Raji (cell line): Measurements from ENCODE around the gene R3HDM4.

ENCODE experiments used
- POLR2A ChIP-seq: IDR thresholded peaks from 2 replicates; pipeline ENCODE4 v1.6.1; 2011; ENCODE audit warnings: low read depth, low read length, control low read depth; ENCODE audit not compliant: insufficient read depth

Gene R3HDM4

DNA sequence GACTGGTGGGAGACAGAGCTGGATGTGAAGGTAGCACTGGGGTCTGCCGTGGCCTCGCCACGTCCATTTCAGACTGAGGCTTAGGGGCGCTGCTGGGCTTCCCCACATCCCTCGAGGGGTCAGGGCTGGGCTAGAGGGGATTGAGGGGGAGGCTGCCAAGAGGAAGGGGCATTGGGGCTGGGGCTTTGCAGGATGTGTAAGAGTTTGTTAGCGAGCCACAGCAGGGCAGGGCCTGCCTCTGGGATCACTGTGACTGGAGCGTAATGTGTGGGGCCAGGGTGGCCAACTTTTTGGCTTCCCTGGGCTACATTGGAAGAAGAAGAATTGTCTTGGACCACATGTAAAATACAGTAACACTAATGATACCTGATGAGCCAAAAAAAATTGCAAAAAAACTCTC lies 26.9 kb upstream of the R3HDM4 start:
- no peak for TF ChIP-seq POLR2A

GRCh38 chr19:939439-939838 lies 26.4 kb upstream of the R3HDM4 start:
- TF ChIP-seq POLR2A: no peak

DNA sequence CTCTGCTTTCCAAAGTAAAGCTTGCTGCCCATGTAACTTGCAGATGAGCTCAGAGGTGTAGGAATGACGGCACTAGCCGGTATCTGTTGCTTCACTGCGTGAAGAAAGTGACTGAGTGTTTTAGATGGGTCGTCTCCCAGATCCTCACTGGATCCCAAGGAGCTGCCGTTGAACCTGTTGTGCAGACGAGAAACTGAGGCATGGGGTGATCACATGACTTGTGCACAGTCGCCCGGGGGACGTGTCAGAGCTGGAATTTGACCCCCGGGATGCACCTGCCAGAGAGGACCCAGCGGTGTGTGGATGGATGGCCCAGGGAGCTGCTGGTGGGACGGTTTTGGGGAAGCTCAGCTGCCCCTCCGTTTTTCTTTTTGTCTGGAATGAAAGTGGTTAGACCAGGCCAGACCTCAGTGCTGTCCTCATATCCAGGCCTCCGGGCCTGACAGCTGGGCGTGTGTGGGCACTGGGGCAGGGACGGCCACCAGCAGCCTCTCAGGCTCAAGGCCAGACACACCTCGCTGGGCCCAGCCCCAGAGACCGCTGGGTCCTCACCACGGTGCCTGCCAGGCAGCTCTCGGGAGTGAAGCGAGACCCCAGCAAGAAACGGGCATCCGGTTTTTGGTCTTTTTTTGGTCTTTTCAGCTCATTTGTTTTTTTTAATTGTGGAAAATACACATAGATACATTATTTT lies 25.4 kb upstream of the R3HDM4 start:
- no peak for TF ChIP-seq POLR2A

GRCh38 chr19:937259-937694 lies 24.3 kb upstream of the R3HDM4 start:
- TF ChIP-seq POLR2A: no peak

GRCh38 chr19:936175-936546 lies 23.1 kb upstream of the R3HDM4 start:
- no peak for TF ChIP-seq POLR2A

DNA sequence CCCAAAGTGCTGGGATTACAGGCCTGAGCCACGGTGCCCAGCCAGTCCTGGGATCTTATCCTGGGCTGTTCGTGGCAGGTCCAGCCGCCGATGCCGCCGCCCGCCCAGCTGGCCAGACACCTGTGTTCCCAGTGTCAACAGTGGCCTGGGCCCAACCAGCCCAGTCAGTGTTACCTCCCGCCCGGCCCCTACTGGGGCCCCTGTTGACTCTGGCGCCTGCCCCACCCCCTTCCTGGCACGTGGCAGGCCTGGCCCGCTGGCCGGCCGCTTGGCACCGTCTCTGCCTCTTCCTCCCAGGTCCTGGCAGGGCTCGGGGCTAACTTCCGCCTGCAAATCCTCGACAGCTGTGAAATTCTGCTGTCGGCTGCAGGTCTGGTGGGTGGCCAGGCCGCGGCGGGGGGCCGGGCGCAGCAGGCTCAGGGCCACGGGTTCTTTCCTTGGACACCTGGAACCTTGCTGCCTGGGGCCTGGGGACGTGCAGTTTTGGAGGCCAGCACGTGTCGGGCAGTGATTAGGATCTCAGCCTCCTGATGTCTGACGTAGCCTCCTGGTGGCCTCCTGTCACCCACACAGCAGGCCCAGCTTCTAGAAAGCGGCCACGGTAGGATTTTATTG lies 22.0 kb upstream of the R3HDM4 start:
- TF ChIP-seq POLR2A: no peak

GRCh38 chr19:934197-934840 lies 21.3 kb upstream of the R3HDM4 start:
- no peak for TF ChIP-seq POLR2A

- no peak for TF ChIP-seq POLR2A
These were observed 20.5 kb upstream of the R3HDM4 start for GRCh38 chr19:933553-933882.

GRCh38 chr19:932648-933552 lies 19.9 kb upstream of the R3HDM4 start:
- TF ChIP-seq POLR2A: no peak

DNA sequence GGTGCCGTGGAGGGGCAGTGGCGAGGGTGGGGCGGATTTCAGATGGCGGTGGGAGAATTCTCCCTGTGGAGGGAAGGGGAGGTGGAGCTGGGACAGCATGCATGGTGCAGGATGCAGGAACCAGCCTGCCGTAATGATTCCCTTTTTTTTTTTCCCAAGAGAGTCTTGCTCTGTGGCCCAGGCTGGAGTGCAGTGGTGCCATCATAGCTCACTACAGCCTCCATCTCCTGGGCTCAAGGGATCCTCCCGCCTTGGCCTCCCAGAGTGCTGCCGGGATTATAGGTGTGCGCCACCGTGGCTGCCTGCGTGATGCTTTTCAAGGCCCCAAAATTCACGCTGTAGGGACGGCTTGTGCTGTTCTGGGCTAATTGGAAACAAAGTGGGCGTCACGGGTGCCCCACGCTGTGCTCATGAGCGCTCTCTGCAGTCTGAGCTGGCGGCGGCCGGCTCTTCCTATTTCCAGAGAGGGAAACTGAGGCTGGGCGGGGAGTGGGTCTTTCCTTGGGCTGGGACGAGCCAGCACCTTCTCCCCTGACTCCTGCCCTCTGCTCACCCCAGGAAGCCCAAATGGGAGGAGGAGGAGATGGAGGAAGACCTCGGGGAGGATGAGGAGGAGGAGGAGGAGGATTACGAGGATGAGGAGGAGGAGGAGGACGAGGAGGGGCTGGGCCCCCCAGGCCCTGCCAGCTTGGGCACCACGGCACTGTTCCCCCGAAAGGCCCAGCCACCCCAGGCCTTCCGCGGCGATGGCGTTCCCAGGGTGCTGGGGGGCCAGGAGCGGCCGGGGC lies 19.0 kb upstream of the R3HDM4 start:
- no peak for TF ChIP-seq POLR2A

GRCh38 chr19:929891-930258 lies 16.9 kb upstream of the R3HDM4 start:
- no peak for TF ChIP-seq POLR2A

GRCh38 chr19:929203-929890 lies 16.3 kb upstream of the R3HDM4 start:
- no peak for TF ChIP-seq POLR2A

DNA sequence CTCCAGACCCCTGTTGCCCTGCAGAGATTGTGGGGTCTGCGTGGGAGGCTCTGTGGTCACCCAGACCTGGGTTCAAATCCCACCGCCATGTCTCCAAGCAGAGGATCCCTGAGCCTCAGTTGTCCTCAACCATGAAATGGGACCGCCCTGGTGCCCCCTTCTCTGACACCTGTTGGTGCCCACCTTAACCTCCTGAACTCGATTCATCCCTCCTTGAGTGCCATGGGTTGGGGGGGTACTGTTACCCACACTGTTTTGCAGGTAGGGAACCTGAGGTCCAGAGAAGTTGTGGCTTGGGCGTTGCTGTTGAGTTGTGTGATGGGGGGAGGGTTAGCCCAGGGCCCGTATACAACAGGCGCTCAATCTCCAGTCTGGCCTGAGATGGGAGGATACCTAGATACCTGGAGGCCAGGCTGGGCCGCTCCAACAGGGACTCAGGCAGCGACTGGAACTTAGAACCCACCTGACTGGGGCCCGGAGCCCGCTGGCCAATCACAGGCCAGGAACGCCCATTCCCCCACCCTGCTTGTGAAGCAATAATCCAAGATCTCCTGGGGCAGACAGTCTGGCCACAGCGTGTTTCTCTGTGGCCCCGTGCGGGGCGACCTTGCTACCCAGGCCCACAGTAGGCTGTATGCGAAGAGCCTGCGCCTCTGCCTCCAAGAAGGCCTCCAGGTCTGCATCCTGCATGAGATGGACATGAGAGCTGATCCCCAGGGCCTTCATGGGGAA lies 15.6 kb upstream of the R3HDM4 start:
- TF ChIP-seq POLR2A: no peak
